NCI-H2171 treated with DMSO at 0.1 percent for 48 hours (cell line): ENCODE measurements around the gene MED29.
"Not testable (repeated sequence)": the region's sequence is repeated elsewhere in the genome, so short reads cannot be mapped to it uniquely, and the experiment has no call there.

Source experiments
- DNase-seq: peaks from one replicate; lab custom pipeline; 2025; lab: John Stamatoyannopoulos, UW

The MED29 gene

DNA sequence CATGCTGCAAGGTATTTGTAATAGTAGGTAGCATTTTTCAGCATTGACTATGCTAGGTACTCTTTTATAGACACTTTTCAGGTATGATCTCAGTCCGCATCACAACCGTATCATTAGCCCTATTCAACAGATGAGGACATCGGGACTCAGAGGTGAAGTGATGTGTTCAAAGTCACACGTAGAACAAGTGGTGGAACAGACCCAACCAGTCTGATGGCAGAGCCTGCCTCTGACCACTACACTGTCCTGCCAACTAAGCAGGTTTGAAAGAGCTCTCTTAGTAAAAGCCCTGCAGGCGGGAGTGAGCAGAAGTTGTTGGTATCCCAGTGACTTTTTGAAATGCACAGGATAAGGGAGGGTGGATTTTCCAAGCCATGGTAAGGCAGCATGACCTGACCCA lies 20.4 kb upstream of the MED29 start:
- DNase-seq, result no peak

DNA sequence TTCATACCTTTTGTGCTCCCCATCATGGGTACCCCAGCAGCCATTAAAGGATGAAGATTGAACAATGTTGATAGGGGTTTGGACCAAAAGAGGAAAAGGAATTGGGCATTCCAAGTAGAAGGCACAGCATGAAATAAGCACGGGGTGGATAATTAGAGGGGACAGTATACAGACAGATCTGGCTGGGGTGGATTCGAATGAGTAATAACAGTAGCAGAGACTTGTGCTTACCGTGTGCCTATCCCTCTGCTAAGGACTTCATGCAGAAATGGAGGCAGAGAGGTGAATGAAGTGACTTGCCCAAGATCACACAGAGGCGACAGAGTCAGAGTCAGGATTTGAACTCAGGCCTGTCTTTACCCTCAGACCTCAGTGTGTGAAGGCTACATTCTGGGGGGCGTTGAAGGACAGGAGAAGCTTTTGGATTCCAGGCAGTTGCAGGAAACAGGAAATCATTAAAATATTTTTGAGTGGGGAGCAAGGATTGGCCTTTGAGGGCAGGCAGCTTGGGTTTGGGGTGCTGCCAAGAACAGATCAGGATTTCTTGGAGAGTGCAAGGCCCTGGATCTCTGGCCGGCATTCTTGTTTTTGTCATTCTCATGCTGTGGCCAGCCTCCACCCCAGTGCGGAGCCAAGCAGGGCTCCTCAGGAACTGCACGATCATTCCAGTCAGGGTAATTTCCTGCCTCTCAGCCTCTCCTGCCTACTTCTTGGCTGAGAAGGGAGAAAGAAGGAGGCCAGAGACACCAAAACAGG lies 19.0 kb upstream of the MED29 start:
- DNase-seq, result no peak

DNA sequence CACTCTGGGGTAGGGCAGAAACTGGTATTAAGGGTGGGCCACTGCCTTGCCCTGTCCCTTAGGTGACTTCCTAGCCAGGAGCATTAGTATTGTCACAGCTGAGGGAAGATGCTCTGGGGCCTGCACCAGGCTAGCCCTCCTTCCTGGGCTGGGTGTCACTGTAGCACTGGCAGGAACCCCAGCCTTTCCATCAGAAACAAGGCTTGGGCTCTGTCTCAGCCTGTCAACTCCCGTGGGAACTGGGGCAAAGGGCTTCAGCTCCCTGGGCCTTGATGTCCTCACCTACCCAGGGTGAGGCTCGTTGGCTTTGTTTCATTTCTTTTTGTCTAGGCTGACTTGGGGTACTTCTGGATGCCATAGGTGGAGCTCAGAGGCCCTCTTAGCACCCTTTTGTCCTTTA lies 18.2 kb upstream of the MED29 start:
- no peak for DNase-seq

DNA sequence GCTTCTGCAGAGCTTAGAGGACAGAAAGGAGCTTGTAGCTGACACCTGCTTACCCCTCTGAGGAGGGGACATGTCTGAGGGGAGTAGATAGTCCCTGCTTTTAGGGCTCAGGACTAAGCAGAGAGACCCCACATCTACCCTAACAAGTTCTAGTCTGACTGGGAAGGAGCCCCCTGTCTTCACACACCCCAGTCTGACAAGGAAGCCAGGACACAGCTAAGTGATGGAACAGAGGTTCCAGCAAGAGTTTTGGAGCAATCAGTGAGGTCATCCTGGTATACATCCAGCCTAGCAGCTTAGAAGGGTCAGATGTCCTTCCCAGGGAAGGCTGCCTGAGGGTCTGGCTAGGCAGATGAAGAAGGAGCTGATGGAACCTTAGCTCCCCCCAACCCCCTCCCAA lies 15.2 kb upstream of the MED29 start:
- no peak for DNase-seq

DNA sequence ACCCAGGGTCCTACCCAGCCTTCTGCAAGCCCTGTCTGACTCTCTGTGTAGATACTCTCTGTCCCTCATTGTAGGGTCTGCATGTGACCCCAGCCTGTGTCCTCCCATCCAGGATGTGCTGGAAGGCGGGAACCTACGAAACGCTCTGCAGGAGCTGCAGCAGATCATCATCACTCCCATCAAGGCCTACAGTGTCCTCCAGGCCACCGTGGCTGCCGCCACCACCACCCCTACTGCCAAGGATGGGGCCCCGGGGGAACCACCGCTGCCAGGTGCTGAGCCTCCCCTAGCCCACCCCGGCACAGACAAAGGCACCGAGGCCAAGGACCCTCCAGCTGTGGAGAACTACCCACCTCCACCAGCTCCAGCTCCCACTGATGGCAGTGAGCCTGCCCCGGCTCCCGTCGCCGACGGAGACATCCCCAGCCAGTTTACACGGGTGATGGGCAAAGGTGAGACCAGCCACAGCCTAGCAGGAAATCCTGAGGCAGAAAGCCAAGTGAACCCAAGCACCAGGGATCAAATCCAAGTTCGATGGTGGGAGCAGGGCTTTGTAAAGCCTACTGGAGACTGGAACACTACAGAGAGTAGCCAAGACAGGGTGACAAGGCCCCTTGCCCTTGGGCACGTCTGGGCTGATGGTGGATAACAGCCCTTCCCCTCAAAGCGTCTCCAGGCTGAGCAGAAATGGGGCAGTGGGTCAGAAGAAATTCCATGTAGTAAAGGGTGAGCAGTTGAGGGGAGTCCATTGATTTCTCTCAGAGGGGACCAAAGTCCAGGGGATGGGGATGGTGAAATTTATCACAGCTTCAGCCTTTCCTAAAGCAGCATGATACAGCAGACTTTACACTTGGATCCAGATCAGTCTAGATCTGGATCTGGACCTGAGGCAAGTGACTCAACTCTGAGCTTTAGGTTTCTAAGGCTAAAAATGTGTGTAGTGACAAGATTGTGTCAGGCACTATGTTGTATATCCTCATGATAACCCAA lies 13.5 kb upstream of the MED29 start:
- no peak for DNase-seq

DNA sequence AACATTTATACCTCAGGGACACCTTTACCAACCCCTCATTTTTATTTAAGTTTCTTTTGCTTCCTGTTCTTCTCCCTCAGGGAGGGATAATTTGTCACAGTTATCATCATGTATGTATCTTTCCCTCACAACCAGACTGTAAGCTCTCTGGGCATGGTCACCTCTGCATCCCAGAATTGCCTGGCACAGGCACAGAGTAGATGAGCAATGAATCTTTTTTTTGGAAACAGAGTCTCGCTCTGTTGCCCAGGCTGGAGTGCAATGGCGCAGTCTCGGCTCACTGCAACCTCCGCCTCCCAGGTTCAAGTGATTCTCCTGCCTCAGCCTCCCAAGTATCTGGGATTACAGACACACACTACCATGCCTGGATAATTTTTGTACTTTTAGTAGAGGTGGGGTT lies 11.8 kb upstream of the MED29 start:
- DNase-seq, result not testable (repeated sequence)

DNA sequence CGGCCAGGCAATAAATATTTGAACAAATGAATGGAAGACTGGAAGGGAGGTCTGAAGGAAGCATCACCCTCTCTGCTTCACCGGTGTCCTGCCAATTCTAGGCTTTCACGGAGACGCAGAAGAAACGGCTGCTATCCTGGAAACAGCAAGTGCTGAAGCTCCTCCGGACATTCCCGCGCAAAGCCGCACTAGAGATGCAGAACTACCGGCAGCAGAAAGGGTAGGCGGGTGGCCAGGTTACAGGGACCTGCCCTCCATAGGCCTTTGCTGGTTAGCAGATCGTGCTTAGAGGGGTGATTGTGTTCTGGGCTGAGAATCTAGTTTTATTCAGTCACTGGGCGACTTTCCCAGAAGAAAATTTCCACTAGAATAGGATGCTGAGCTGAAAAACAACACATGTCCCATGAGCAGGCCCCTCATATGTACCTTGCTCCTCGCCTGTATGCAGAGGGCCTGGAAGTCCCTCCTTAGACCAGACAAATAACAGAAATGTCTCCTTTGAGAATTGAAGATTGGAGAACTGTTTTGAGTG lies 11.2 kb upstream of the MED29 start:
- DNase-seq, result no peak

DNA sequence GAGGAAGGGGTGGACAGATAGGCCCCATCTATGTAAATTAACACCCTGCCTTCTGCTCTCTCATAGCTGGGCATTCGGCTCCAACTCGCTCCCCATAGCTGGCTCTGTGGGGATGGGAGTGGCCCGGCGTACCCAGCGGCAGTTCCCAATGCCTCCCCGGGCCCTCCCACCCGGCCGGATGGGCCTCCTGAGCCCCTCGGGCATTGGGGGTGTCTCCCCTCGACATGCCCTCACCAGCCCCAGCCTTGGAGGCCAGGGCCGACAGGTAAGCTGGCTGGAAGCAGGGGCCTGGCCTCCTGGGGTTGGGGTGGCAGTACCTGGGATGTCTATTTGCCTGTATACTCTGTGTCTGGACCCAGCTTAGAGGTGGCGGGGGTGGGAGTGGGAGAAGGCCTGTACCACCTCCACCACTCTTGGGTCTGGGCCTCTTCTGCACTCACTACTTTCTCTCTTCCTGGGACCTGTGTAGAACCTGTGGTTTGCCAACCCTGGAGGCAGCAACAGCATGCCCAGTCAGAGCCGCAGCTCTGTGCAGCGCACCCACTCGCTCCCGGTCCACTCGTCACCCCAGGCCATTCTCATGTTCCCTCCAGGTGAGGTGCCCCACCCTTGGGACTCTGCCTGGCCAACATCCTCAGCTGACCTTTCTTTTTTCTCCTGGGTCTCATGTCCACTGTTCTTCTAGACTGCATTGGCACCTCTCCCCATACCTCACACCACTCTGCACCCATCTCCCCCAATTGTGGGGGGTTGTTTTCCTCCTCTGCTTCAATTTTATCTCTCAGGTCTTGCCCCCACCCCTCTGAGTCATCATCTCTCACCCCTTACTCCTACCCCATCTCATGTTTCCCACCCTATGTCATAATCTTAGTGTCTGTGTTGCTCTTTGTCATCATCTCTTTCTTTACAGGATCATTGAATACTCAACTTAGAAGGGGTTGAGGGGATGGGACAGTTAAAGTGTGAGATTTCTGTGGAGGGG lies 10.4 kb upstream of the MED29 start:
- no peak for DNase-seq

DNA sequence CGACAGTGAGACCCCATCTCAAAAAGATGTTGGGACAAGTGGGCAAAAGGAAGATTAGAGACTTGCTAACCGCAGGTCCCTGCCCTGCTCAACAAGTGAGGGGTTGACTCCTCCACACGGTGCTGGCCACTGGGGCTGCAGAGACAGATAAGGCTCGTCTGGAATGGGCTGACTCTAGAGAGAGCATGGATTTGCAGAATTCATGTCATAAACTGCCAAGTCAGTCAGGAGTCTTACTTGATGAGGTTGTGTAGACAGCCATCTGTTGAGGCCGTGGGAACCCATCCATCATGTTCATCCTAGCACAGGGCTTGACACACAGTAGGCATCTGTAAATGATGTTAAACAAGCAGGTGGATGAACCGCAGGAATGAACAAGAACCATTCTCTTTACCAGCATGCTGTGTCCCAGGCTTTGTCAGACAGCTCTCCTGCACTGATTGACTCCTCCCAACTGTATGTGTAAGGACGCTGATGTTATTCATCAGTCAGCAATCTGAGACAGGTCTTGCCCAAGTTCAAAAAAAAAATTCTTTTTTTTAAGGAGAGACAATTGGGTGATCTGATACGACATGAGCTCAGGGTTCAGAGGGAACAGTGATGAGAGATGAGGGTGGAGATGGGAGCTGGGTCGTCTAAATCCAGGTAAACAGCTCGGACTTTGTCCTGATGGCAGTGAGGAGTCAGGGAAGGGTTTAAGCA lies 9.1 kb upstream of the MED29 start:
- no peak for DNase-seq

DNA sequence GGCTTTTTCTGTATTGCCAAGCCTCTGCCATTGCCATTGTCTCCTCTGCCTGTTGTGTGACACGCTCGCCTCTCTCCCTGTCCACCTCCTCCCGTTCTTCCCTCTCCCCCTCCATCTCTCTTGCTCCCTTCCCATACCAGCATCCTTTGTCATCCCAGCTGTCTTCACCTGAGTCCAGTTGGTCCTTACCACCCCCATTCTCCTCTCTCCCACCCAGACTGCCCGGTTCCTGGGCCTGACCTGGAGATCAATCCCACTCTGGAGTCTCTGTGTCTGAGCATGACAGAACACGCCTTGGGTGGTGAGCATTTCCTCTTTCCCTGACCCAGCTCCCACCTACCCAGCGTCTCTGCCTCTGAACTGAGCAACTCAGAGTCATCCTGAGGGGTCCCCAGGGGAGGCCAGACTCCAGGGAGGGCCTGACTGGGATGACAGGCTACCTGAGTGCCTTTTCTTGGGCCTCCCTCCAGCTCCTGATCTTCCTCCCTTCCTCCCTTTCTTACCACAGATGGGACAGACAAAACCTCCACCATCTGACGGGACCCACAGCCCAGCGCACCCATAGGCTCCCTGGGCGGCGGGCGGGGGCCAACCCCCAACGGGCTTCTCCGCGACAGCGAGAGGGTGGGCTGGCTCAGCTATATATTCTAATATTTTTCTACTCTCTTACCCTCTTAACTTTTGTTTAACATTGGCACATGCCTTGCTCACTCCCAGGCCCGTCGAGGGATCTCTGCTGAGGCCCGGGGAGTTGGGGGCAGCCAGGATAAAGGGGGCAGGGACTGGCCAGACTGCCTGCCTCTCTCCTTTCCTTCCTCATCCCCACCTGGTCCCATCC lies 8.0 kb upstream of the MED29 start:
- DNase-seq, result no peak

DNA sequence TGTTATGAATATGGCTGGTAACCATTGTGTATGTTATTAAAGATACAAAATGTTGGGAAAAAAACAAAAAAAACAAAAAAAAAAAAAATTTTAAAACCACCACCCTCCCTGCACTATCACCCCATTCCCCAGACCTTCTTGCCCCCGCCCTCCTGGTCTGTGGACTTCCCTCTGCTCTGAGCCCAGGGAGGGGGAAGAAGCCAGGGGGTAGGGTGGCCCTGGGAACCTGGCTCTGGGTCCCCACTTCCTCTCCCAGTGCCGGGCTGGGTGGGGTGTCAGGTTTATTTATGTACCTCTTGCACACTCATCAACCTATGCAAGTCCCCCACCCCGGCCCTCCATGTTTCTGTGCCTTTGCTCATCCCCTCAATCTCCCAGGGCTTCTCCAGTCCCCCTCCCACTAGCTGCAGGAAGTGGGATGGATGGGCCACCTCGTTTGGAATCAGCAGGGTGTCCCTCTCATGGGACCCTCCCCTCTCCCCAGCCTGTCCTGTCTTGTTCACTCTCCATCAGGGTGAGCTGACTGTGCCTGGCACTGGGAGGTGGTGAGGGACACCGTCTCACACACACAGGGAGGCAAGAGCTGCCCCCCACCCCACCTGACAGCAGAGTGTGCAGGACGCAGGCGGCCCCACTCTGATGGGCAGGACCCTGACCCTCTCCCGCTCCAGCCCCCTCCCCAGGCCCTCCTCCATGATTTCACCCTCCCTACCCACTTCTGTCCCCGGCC lies 6.2 kb upstream of the MED29 start:
- no peak for DNase-seq

DNA sequence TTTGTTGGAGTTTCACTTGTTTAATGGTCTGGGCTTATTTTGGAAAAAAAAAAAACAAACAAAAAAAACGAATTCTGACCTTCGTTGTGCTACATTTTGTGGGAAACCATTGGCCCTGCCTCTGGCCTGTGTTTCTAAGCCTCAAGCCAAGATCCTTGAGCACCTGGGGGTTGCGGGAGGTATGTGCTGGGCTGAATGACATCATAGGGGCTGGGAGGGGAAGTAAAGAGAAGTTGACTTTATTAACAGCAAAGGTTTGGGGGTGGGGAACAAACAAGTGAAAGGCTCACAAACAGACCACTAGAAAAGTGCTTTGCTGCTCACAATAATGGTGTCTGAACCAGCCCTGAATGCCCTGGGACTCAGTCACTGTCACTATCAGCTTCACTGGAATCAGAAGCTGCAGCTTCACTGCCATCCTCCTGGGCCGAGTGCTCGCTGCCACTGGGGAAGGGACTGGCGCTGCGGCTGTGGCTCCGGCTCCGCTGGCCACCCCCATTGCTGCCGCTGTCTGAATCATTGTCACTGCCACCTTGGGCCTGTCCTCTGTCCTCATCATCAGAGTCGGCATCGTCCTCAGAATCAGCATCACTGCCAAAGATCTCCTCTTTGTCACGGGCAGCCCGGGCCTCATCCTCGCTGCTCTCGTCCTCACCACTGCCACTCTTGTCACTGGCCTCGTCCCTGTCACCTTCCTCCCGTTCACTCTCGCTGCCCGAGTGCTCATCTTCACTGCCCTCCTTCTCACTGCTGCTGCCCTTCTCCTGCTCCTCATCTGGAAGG lies 5.4 kb upstream of the MED29 start:
- no peak for DNase-seq

DNA sequence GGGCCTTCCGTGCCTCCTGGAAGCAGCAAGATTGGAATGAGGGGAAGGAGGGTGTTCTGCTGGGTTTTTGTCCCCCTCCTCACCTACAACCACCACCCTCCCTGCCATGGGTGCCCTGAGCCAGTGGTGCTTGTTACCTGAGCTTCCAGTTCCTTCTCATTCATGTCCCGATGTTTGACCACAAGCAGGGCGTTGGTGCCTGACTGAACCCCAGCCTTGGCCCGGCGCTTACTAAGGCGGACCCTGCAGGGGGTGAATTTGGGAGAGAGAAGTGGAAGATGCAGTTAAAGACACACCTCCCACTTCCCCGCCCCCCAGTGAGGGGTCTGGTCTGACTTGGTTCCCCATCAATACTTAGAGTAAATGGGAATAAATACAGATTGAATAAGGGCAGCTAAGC lies 4.6 kb upstream of the MED29 start:
- no peak for DNase-seq

DNA sequence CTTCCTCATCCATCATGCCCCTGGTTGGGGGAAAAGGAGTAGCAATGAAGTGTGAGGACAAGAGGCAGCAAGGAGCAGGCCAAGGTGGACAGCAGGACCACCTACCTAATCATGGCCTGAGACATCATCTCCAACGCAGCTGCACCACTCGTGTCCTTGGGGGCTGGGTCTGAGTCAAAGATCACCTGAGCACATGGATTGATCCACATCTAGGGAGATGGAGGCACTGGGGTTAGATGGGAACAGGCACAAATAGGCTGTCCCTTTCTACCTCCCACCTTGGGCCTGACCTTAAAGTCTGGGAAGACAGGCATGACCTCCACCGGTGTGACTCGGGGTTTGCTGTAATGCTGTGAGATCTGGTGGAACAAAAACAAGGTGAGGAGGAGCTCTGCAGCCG lies 2.5 kb upstream of the MED29 start:
- no peak for DNase-seq

DNA sequence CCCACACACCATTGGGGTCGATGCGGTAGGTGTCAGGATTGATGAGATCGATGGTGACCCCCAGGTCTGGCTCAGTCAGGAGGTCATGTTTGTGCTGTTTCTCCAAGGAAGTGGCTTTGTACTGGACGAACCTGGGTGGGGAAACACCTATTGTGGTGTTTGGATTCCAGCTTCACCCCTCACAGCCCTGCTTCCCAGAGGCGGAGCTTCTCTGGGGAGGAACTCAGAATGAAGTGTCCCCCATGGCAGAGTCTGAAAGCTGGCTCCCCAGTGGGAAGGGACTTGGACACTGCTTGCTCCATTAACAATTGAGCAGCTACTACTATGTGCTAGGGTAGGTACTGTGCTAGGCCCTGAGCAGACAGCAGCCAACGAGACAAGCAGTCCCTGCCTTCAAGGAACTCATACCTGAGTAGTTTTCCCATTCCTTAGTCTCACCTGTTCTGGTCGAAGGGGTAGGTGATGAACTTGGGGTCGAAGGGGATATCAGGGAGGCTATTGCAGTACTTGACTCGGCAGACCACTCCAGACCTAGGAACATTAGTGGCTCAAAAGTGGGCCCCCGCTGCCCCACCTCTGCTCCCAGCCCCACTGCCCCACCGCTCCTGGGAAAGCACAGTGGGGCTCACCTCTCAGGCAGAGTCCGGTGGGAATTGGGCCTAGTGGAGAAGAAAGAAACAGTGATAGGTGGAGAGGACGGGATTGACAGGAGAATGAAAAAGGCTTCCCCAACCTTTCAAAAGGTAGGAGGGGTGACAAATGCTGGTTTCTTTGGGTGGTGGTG lies 1.4 kb upstream of the MED29 start:
- DNase-seq, result peak; percentile 23

DNA sequence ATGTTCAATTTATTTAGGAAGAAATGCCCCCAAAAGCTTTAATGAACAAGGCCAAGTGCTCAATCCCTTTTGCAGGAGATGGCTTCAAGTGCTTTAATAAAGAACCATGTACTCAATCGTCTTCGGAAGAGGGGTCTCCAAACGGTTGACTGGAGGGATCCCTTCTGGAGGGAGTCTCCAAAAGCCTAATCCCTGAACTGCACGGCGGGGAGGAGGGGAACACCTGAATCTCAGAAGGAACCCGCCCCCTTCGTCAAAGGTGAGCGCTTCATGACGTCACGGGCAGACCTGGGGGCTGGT lies 777 bp upstream of the MED29 start:
- no peak for DNase-seq

DNA sequence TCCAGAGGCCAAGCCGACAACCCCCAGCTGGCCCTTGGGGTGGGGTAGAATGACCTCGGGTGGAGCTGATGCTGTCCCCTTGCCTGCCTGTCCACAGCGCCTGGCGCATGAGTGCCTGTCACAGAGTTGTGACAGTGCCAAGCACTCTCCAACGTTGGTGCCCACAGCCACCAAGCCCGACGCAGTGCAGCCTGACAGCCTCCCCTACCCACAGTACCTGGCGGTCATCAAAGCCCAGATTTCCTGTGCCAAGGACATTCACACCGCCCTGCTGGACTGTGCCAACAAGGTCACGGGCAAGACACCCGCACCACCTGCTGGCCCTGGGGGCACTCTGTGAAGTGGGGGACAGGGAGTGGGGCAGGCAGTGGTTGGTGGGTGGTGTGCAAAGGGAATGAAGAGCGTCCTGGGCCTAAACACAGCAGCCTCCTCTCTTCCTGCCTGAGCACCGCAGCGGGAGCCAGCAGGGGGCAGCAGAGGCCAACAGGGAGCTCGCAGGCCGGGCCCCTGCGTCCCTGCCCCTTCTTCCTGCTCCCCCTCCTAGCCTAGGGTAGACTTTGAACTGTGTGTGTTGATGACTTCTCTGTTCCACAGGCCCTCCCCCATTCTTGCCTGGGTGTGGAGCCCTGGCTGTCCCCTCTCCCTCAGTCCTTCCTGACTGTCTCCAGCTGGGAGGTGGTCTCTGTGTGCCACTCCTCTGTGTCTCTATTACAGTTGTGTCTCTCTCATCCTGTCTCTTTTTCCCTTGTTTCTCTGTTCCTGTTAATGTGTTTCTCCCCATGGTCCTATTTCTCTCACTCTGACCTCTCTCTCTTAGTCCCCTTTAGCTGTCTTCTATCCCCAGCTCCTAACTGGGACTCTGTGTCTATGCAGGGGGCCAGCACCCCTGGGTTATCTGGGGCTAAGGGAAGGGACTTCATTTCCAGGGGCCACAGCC lies 6.5 kb downstream of the MED29 start:
- peak; percentile 64 for DNase-seq
